Naive thymus-derived CD8-positive, alpha-beta T cell (primary cell): ENCODE data around the gene CNTNAP2. TPM values are rescaled to one million over a fixed set of nuclear protein-coding genes. Genes with fewer than 3 reads are reported as not detected.

Experiments
- ATAC-seq, 2 donors: fragments of 150-1000 bp; cut with Tn5 transposase in 1 of 2; sonication (Bioruptor Pico), chemical (Tn5 transposase) in 1 of 2; 1 replicate in 1 of 2; 2 replicates in 1 of 2; pipeline ENCODE4 v1.10.0; 2021; ENCODE audit warnings: mild to moderate bottlenecking in 2 of 2, moderate library complexity in 2 of 2
- POLR2A ChIA-PET: fragments of 350-600 bp; sonication (Branson Sonifier 250); formaldehyde crosslinking; loops from one replicate; lab custom pipeline; 2021; ENCODE audit warnings: antibody characterized with exemption; lab: Charles Lee
- DNase-seq, 10 donors: peaks; one replicate each; pipeline versions ENCODE4 v3.0.0 to v3.0.0-alpha.2; 2020 to 2022
- H3K27ac Mint-ChIP-seq, 10 donors: one replicate each; pipeline ENCODE4 v1.8.0; 2020 to 2022; ENCODE audit warnings: mild to moderate bottlenecking in 10 of 10, mixed read lengths in 10 of 10, moderate library complexity in 4 of 10, inconsistent platforms in 1 of 10
- H3K27me3 Mint-ChIP-seq, 5 donors: one replicate each; pipeline ENCODE4 v1.8.0; 2021 to 2022; ENCODE audit warnings: mixed read lengths in 5 of 5
- H3K36me3 Mint-ChIP-seq, 3 donors: one replicate each; pipeline ENCODE4 v1.8.0; 2020 to 2022; ENCODE audit warnings: mixed read lengths in 3 of 3, mild to moderate bottlenecking in 2 of 3, inconsistent platforms in 1 of 3
- H3K4me1 Mint-ChIP-seq, 4 donors: one replicate each; pipeline ENCODE4 v1.8.0; 2021 to 2022; ENCODE audit warnings: mixed read lengths in 4 of 4
- H3K4me3 Mint-ChIP-seq, 10 donors: one replicate each; pipeline ENCODE4 v1.8.0; 2020 to 2022; ENCODE audit warnings: mild to moderate bottlenecking in 10 of 10, mixed read lengths in 10 of 10, moderate library complexity in 6 of 10, inconsistent platforms in 1 of 10
- H3K9me3 Mint-ChIP-seq, 9 donors: one replicate each; pipeline ENCODE4 v1.8.0; 2020 to 2022; ENCODE audit warnings: mixed read lengths in 9 of 9, mild to moderate bottlenecking in 3 of 9, inconsistent platforms in 1 of 9, moderate library complexity in 1 of 9
- polyA plus RNA-seq, 3 donors: library from polyadenylated mRNA; unstranded; fragments of 300-500 nt; fragmentation: Illumina TruSeq; gene quantifications; one replicate each; pipeline ENCODE4 v1.2.3, GENCODE V29; 2021
- total RNA-seq, 8 experiments: library from RNA in 2 of 8; stranded (reverse) in 2 of 8; gene quantifications; one replicate each; pipeline ENCODE4 v1.2.3 and lab custom pipeline; 2021 to 2026

CNTNAP2 gene
- total and polyA plus RNA-seq, 5 experiments from 2014 or later = 0.12 to 1.5 (median 0.71) TPM; not detected in 1

- ATAC-seq (no peak), DNase-seq (no peak)
- Mint-ChIP-seq H3K9me3 (peaks cover 0 to 13% (median 2%) of the 10 kb centered on the region in 9 donors), H3K4me1 (no peaks in the 10 kb centered on the region), H3K27me3 (no peaks in the 10 kb centered on the region), H3K36me3 (no peaks in the 10 kb centered on the region), H3K27ac (no peak overlapping the region), H3K4me3 (no peak overlapping the region)
- POLR2A ChIA-PET = no interaction called here
Measured at GRCh38 chr7:147523056-147523455, 1406.5 kb downstream of the CNTNAP2 start.

DNA sequence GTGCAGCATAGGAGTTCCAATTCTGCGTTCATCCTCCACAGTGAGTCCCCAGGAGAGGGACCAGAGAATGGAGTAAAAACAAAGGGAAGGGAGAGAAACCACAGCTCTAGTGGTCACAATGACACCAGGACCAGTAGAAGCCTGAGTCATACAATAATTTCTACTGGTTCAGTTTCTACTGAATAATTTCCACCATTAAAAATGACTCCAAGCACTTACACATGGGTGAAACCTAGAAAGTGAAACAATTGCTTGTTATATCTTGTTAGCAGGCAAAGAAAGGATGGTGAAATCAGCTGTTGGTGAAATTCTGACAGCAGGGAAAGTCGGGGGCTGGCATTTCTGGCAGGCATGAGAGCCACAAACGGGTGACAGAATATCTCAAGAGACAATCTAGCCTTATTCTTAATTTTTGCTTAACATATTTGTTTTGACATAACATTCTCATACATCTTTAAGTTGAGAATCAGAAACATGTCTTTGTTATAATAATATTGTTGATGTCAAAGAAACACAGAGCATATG, 1408.2 kb downstream of the CNTNAP2 start:
- peaks cover 0 to 16% (median 3%) of the 10 kb centered on the region in 9 donors for H3K9me3 Mint-ChIP-seq
- H3K4me3 Mint-ChIP-seq = no peak overlapping the region
- POLR2A ChIA-PET = no interaction called here
- no peaks in the 10 kb centered on the region for H3K27me3 Mint-ChIP-seq
- H3K27ac Mint-ChIP-seq = no peak overlapping the region
- no peak for ATAC-seq
- H3K36me3 Mint-ChIP-seq = no peaks in the 10 kb centered on the region
- no peaks in the 10 kb centered on the region for H3K4me1 Mint-ChIP-seq
- DNase-seq = no peak

- no peaks in the 10 kb centered on the region for H3K4me1 Mint-ChIP-seq
- H3K36me3 Mint-ChIP-seq = no peaks in the 10 kb centered on the region
- no peak overlapping the region for H3K27ac Mint-ChIP-seq
- H3K27me3 Mint-ChIP-seq = no peaks in the 10 kb centered on the region
- DNase-seq = no peak
- peaks cover 0 to 16% (median 3%) of the 10 kb centered on the region in 9 donors for H3K9me3 Mint-ChIP-seq
- POLR2A ChIA-PET = no interaction called here
- no peak for ATAC-seq
- H3K4me3 Mint-ChIP-seq = no peak overlapping the region
Measured at GRCh38 chr7:147525325-147525724, 1408.7 kb downstream of the CNTNAP2 start.

GRCh38 chr7:147535701-147536111, 1419.1 kb downstream of the CNTNAP2 start:
- Mint-ChIP-seq H3K4me3 (no peak overlapping the region), H3K36me3 (no peaks in the 10 kb centered on the region), H3K27ac (no peak overlapping the region), H3K4me1 (no peaks in the 10 kb centered on the region), H3K27me3 (no peaks in the 10 kb centered on the region), H3K9me3 (peaks cover 0 to 22% (median 5%) of the 10 kb centered on the region in 9 donors)
- no peak for DNase-seq
- POLR2A ChIA-PET = no interaction called here
- ATAC-seq = no peak

DNA sequence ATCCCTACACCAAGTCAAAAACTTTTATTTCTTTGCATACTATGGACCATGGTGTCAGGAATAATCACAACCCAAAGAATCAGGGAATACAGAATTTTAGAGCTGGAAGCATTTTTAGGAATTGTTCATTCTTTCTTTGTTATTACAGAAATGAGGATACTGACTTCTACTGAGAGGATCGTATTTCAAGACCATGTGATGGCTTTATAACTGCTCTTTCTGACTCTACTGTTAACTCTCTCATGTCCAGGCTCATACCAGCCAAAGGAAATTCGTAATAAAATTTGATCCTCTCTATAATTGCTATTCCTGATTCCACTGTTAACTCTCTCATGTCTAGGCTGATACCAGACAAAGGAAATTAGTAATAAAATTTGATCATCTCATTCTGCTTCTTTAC, 1423.1 kb downstream of the CNTNAP2 start:
- Mint-ChIP-seq H3K4me3 (no peak overlapping the region), H3K36me3 (no peaks in the 10 kb centered on the region), H3K27ac (no peak overlapping the region), H3K4me1 (no peaks in the 10 kb centered on the region), H3K9me3 (peaks cover 5 to 26% (median 13%) of the 10 kb centered on the region in 9 donors), H3K27me3 (no peaks in the 10 kb centered on the region)
- ATAC-seq (no peak), DNase-seq (no peak)
- POLR2A ChIA-PET = no interaction called here

GRCh38 chr7:147540743-147541142, 1424.1 kb downstream of the CNTNAP2 start:
- Mint-ChIP-seq H3K4me1 (no peaks in the 10 kb centered on the region), H3K27ac (no peak overlapping the region), H3K27me3 (no peaks in the 10 kb centered on the region), H3K9me3 (peaks cover 6 to 34% (median 13%) of the 10 kb centered on the region in 9 donors), H3K36me3 (no peaks in the 10 kb centered on the region), H3K4me3 (no peak overlapping the region)
- POLR2A ChIA-PET = no interaction called here
- DNase-seq (no peak), ATAC-seq (no peak)

GRCh38 chr7:147541261-147541660, 1424.7 kb downstream of the CNTNAP2 start:
- ATAC-seq (no peak), DNase-seq (no peak)
- H3K4me3 Mint-ChIP-seq = no peak overlapping the region
- no peaks in the 10 kb centered on the region for H3K4me1 Mint-ChIP-seq
- H3K27me3 Mint-ChIP-seq = no peaks in the 10 kb centered on the region
- no peak overlapping the region for H3K27ac Mint-ChIP-seq
- POLR2A ChIA-PET = no interaction called here
- no peaks in the 10 kb centered on the region for H3K36me3 Mint-ChIP-seq
- H3K9me3 Mint-ChIP-seq = peaks cover 8 to 39% (median 14%) of the 10 kb centered on the region in 9 donors

DNA sequence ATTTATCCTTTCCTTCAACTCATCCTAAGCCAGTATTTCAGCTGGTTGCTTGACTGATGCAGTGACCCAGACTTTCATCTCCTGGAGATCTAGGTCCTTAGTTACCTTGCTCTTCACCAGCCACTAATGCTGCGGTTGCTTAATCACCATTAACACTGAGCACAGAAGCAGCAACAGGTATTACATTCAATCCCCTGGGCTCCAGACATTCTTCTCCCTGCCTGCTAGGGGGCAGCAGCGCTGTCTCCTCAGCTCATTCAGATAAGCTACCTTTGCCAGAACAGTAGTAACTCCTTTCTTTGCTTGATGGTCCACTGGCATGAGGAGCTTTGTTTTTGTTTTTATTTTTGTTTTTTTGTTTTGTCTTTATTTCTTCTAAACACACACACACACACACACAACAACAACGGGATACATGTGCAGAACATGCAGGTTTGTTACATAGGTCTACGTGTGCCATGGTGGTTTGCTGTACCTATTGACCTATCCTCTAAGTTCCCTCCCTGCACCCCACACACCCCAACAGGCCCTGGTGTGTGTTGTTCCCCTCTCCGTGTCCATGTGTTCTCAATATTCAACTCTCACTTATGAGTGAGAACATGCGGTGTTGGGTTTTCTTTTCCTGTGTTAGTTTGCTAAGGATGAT, 1430.8 kb downstream of the CNTNAP2 start:
- H3K27ac Mint-ChIP-seq = no peak overlapping the region
- H3K9me3 Mint-ChIP-seq = peaks cover 0 to 30% (median 12%) of the 10 kb centered on the region in 9 donors
- no peaks in the 10 kb centered on the region for H3K4me1 Mint-ChIP-seq
- H3K27me3 Mint-ChIP-seq = no peaks in the 10 kb centered on the region
- ATAC-seq = no peak
- H3K36me3 Mint-ChIP-seq = no peaks in the 10 kb centered on the region
- POLR2A ChIA-PET = no interaction called here
- DNase-seq = no peak
- H3K4me3 Mint-ChIP-seq = no peak overlapping the region

- no peak for DNase-seq
- H3K4me1 Mint-ChIP-seq = no peaks in the 10 kb centered on the region
- no peak overlapping the region for H3K27ac Mint-ChIP-seq
- no peaks in the 10 kb centered on the region for H3K27me3 Mint-ChIP-seq
- POLR2A ChIA-PET = no interaction called here
- no peak overlapping the region for H3K4me3 Mint-ChIP-seq
- no peaks in the 10 kb centered on the region for H3K36me3 Mint-ChIP-seq
- no peak for ATAC-seq
- H3K9me3 Mint-ChIP-seq = peaks cover 0 to 8% (median 5%) of the 10 kb centered on the region in 9 donors
Measured at GRCh38 chr7:147556317-147556716, 1439.7 kb downstream of the CNTNAP2 start.

GRCh38 chr7:147563669-147564068, 1447.1 kb downstream of the CNTNAP2 start:
- ATAC-seq (no peak), DNase-seq (no peak)
- H3K4me1 Mint-ChIP-seq = peaks cover 0 to 2% (median 0%) of the 10 kb centered on the region in 4 donors
- POLR2A ChIA-PET = no interaction called here
- no peak overlapping the region for H3K4me3 Mint-ChIP-seq
- H3K36me3 Mint-ChIP-seq = no peaks in the 10 kb centered on the region
- H3K9me3 Mint-ChIP-seq = peaks cover 2 to 24% (median 12%) of the 10 kb centered on the region in 9 donors
- H3K27me3 Mint-ChIP-seq = no peaks in the 10 kb centered on the region
- H3K27ac Mint-ChIP-seq = no peak overlapping the region

- Mint-ChIP-seq H3K27me3 (no peaks in the 10 kb centered on the region), H3K9me3 (peaks cover 2 to 26% (median 12%) of the 10 kb centered on the region in 9 donors), H3K36me3 (no peaks in the 10 kb centered on the region), H3K27ac (no peak overlapping the region), H3K4me3 (no peak overlapping the region), H3K4me1 (peaks cover 0 to 2% (median 0%) of the 10 kb centered on the region in 4 donors)
- POLR2A ChIA-PET = no interaction called here
- ATAC-seq (no peak), DNase-seq (no peak)
Measured at GRCh38 chr7:147564786-147565476, 1448.3 kb downstream of the CNTNAP2 start.

- no peaks in the 10 kb centered on the region for H3K36me3 Mint-ChIP-seq
- DNase-seq (no peak), ATAC-seq (no peak)
- peaks cover 0 to 2% (median 0%) of the 10 kb centered on the region in 4 donors for H3K4me1 Mint-ChIP-seq
- H3K27ac Mint-ChIP-seq = no peak overlapping the region
- POLR2A ChIA-PET = no interaction called here
- peaks cover 2 to 30% (median 10%) of the 10 kb centered on the region in 9 donors for H3K9me3 Mint-ChIP-seq
- H3K27me3 Mint-ChIP-seq = no peaks in the 10 kb centered on the region
- no peak overlapping the region for H3K4me3 Mint-ChIP-seq
Measured at GRCh38 chr7:147567043-147567442, 1450.4 kb downstream of the CNTNAP2 start.

DNA sequence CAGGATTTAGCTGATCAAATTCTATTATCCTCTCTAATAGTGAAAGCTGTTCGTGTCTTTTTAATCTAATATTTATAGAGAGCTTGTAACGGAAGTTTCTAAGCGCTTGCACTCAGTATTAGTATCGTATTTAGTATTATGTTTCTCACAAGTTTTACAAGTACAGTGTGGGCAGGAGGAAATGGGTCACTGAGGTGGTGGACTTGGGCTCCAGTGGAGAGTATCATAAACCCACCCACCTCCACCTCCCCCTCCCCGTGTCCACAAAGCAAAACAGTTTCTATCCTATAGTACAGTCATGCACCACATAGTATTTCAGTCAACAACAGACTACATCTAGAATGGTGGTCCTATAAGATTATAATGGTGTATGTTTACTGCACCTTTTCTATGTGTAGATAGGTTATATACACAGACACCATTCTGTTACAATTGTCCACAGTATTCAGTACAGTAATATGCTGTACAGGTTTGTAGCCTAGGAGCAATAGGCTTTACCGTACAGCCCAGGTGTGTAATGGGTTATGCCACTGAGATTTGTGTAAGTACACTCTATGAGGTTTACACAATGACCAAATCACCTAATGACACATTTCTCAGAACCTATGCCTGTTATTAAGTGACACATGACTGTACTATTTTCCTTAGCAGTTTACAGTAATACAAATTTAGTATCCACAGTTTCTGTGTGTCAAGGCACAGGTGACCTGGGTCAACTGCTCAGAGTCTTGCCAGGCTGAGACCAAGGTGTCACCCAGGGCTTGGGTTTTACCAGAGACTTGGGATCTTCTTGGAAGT, 1452.7 kb downstream of the CNTNAP2 start:
- no peak overlapping the region for H3K4me3 Mint-ChIP-seq
- H3K27ac Mint-ChIP-seq = no peak overlapping the region
- H3K27me3 Mint-ChIP-seq = no peaks in the 10 kb centered on the region
- ATAC-seq (no peak), DNase-seq (no peak)
- H3K36me3 Mint-ChIP-seq = no peaks in the 10 kb centered on the region
- H3K4me1 Mint-ChIP-seq = peaks cover 0 to 2% (median 0%) of the 10 kb centered on the region in 4 donors
- POLR2A ChIA-PET = no interaction called here
- peaks cover 2 to 32% (median 10%) of the 10 kb centered on the region in 9 donors for H3K9me3 Mint-ChIP-seq
